Activated naive CD4-positive, alpha-beta T cell treated with anti-CD3 and anti-CD28 coated beads, Interleukin-2, amount 50 U/mL, for 72 hours (primary cell): Measurements from ENCODE around the gene FNBP1L. TPM values are rescaled to one million over a fixed set of nuclear protein-coding genes. Genes with fewer than 3 reads are reported as not detected.
"Not testable (repeated sequence)": the region's sequence is repeated elsewhere in the genome, so short reads cannot be mapped to it uniquely, and the experiment has no call there.

Experiments
- ATAC-seq, 2 donors: fragments of 150-1000 bp; cut with Tn5 transposase; 2 replicates each; pipeline ENCODE4 v1.10.0; 2021; ENCODE audit warnings: mild to moderate bottlenecking in 2 of 2, moderate library complexity in 2 of 2
- DNase-seq, 2 donors: peaks; one replicate each; pipeline ENCODE4 v3.0.0; 2021 to 2022; ENCODE audit warnings: low spot score in 2 of 2
- H3K27ac Mint-ChIP-seq, 2 donors: one replicate each; pipeline ENCODE4 v1.8.0; 2022; ENCODE audit warnings: mild to moderate bottlenecking in 2 of 2, mixed read lengths in 2 of 2
- H3K36me3 Mint-ChIP-seq, 2 donors: one replicate each; pipeline ENCODE4 v1.8.0; 2022; ENCODE audit warnings: mixed read lengths in 2 of 2
- H3K9me3 Mint-ChIP-seq, 2 donors: one replicate each; pipeline ENCODE4 v1.8.0; 2022; ENCODE audit warnings: mixed read lengths in 2 of 2
- total RNA-seq, 2 donors: library from RNA; stranded (reverse); gene quantifications; one replicate each; pipeline ENCODE4 v1.2.3, GENCODE V29; 2022

The FNBP1L gene
- total RNA-seq, 2 donors from 2014 or later: 0.36 to 0.86 TPM

DNA sequence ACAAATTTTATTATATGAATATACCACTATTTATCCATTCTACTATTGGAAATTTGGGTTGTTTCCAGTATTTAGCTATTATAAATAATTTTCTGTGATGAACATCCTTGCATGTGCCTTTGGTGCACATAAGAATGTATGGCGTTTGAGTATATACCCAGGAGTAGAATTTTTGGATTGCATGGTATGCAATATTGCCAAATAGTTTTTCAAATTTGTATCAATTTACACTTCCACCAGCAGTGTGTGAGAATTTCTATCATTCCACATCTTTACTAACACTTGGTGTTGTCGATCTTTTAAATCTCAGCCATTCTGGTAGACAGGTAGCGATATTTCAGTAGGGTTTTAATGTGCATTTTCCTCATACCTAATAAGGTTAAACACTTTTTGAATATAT lies 9.2 kb upstream of the FNBP1L start:
- no peaks in the 10 kb centered on the region for H3K36me3 Mint-ChIP-seq
- no peak overlapping the region for H3K27ac Mint-ChIP-seq
- DNase-seq (no peak), ATAC-seq (no peak)
- no peaks in the 10 kb centered on the region for H3K9me3 Mint-ChIP-seq

DNA sequence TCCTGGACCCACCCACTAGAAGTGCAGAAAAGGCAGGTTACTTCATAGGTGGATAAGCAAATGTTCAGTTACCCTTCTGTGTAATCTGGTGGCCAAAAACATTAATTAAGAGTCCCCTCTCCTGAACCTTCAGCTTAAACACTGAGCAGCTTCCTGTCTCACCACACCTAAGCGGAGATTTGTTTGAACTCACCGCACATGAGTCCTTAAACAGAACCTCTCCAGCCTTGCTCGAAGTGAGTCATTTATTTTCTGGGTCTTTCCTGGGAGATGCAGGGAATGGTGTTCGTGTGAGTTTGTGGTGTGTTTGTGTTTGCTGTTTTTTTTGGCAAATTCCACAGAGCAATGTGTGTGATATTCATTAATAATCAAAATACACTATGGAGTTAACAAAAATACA lies 7.6 kb upstream of the FNBP1L start:
- ATAC-seq: no peak
- H3K36me3 Mint-ChIP-seq: no peaks in the 10 kb centered on the region
- DNase-seq: no peak
- no peak overlapping the region for H3K27ac Mint-ChIP-seq
- no peaks in the 10 kb centered on the region for H3K9me3 Mint-ChIP-seq

DNA sequence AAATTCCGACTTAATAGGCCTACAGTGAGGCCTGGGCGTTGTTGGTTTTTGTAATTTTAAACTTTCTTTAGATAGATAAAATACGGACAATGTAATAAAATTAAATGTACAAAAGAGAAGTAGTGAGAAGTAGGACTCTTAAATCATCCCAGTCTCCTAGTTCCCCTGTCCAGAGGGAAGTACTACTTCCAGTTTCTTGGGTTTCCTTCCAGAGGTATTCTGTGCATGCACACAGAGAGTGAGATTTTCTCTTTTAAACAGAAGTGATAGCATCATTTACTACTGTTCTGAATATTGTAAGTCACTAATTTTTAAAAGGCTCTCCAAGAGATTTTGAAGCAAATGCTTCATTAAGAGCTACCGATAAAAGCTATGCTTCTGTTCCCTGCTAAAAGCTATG lies 7.2 kb upstream of the FNBP1L start:
- H3K9me3 Mint-ChIP-seq: no peaks in the 10 kb centered on the region
- DNase-seq (no peak), ATAC-seq (no peak)
- no peak overlapping the region for H3K27ac Mint-ChIP-seq
- H3K36me3 Mint-ChIP-seq: no peaks in the 10 kb centered on the region

DNA sequence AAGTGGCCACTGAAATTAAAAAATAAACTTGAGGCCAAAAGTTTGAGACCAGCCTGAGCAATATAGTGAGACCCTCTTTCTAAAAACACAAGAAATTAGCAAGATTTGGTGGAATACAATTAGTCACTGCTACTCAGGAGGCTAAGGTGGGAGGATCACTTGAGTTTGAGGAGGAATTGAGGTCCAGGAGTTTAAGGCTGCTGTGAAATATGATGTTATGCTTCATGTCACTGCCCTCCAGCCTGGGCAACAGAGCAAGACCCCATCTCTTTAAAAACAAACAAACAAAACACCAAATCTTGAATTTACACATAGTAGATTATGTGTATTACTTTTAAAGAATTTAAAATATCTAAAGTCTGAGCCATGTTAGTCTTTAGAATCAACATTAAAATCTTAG lies 6.3 kb upstream of the FNBP1L start:
- no peaks in the 10 kb centered on the region for H3K9me3 Mint-ChIP-seq
- ATAC-seq (no peak), DNase-seq (no peak)
- no peaks in the 10 kb centered on the region for H3K36me3 Mint-ChIP-seq
- no peak overlapping the region for H3K27ac Mint-ChIP-seq

DNA sequence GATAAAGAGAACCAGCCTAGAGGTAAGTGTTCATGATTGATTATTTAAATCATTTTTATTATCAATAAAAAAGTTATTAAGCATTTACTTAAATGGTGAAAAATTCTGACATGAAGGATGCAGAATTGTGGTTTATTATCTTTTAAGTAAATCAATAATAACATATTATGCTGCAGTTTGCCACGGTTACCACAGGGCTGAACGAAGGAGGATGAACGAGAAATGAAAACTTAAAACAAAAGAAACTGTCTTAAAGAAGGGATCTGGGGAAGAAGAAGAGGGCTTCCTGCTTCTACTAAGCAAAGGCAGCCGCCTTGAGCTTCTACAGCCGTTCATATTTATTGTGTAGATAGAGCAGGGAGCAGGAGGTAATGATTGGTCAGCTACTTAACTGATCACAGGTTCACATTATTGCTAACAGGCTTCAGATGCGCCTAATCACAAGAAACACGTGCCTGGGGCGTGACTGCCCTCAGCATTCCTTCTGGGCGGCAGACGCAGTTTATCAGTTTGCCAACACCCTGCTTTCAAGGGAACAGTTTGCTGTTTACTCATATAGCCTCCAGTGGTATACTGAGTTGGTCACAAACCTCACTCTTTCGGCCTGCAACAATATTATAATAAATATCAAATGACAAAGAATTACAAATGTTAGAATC lies 5.8 kb upstream of the FNBP1L start:
- DNase-seq (no peak), ATAC-seq (no peak)
- H3K36me3 Mint-ChIP-seq: no peaks in the 10 kb centered on the region
- H3K27ac Mint-ChIP-seq: no peak overlapping the region
- no peaks in the 10 kb centered on the region for H3K9me3 Mint-ChIP-seq

DNA sequence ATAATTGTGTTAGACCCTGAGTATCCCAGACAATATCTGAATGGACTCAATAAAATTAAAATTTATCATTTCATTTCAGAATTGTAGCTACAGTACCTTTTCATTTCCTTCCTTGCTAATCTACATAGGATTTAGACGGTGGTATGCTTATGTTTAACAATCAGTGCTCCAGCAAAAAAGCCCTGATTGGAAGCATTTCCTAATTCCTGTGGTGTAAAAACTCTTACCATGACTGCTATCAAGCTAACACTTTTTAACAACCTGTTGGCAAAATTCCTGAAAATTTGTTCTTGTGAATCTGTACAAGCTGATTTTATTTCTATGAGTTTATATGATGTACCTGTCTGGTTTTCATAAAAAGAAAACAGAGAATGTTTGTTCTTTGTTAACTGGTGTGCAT lies 5.2 kb upstream of the FNBP1L start:
- H3K36me3 Mint-ChIP-seq: no peaks in the 10 kb centered on the region

DNA sequence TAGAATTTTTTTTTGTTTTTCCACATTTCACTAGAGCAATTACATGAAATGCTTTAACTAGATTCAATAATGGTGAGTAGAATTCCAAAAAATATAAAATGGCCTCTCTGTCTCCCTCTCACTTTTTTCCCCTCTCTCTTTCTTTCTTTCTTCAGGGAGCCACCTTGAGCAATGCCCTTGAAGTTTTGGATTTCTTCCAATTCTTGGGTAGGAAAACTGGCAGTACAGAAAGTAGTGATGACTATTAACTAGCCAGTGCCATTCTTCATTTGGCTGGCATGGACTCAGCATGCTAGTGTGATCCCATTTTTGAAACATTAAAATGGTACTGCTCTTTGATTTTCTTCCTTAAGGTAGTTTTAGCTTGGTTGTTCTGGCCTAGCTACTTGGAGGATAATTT lies 4.5 kb upstream of the FNBP1L start:
- DNase-seq (no peak), ATAC-seq (no peak)
- Mint-ChIP-seq H3K27ac (peak overlapping the region in 1 of 2 donors; percentile 37), H3K36me3 (no peaks in the 10 kb centered on the region), H3K9me3 (no peaks in the 10 kb centered on the region)

More for the DNA sequence above, 5.2 kb upstream of the FNBP1L start:
- H3K27ac Mint-ChIP-seq: no peak overlapping the region
- DNase-seq (no peak), ATAC-seq (no peak)
- no peaks in the 10 kb centered on the region for H3K9me3 Mint-ChIP-seq

DNA sequence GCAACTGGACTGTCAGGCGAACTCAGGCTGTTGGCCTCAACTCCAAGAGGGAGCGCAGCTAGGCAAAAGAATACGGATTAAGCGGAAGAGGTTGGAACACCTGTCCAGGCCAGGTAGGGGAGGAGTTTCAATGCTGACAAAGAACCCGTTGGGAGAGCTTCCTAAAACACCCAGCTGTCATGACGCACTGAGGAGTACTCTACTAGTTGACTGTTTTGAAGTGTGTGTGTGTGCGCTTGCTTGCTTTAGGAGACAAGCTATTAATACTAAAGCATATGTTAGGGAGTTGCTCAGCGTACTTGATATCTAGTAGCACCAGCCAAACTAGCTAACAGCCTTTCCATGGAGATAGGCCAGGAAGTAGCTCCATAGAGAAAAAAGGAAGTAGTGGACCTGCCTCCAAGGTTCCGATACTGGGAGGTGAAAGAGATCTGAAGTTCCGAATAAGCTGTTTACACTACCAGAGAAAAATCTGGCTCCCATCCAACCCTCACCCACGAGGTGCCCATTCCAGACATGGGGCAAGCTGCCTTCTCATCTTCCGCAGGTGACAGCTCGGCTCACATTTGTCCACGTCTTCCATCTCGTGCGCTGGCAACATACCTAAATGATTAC lies 974 bp upstream of the FNBP1L start:
- no peak overlapping the region for H3K27ac Mint-ChIP-seq
- no peak for DNase-seq
- no peaks in the 10 kb centered on the region for H3K9me3 Mint-ChIP-seq
- ATAC-seq: no peak
- peaks cover 0 to 7% of the 10 kb centered on the region in 2 donors for H3K36me3 Mint-ChIP-seq

DNA sequence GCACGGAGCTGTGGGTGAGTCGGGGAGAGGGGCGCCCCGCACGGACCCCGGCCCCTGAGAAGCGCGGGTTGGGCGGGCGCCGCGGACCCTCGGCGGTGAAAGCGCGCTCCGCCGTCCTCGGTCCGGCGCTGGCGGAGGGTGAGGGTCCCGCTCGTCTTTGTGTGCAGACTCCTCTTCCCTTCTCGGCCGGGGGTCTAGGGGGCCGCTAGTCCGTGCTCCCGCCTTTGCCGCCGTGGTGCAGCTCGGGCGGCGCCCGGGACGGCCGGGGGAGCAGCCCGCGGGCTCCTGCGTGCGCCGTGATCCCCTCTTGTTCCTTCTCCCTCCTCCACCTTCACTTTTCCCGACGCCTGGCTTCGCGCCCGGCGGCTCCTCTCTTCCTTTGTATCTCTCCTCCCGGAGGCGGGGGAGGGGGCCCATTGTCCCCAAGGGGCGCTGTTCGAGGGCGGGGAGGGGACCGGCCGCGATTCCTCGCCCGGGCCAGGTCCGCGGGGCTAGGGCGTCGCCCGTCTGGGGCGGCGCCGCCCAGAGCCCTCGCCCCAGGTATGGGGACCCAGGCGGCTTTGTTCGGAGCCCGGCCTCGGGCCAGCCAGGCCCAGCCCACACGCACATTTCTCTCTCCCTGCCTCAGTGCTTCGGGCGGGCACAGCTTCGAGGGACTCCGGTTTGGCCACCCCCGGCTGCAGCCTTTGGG lies 519 bp downstream of the FNBP1L start:
- no peak overlapping the region for H3K27ac Mint-ChIP-seq
- H3K36me3 Mint-ChIP-seq: peaks cover 0 to 7% of the 10 kb centered on the region in 2 donors
- DNase-seq (peak in 1 of 2 donors; percentile 16), ATAC-seq (peak; percentile 63 to 64)
- H3K9me3 Mint-ChIP-seq: no peaks in the 10 kb centered on the region

DNA sequence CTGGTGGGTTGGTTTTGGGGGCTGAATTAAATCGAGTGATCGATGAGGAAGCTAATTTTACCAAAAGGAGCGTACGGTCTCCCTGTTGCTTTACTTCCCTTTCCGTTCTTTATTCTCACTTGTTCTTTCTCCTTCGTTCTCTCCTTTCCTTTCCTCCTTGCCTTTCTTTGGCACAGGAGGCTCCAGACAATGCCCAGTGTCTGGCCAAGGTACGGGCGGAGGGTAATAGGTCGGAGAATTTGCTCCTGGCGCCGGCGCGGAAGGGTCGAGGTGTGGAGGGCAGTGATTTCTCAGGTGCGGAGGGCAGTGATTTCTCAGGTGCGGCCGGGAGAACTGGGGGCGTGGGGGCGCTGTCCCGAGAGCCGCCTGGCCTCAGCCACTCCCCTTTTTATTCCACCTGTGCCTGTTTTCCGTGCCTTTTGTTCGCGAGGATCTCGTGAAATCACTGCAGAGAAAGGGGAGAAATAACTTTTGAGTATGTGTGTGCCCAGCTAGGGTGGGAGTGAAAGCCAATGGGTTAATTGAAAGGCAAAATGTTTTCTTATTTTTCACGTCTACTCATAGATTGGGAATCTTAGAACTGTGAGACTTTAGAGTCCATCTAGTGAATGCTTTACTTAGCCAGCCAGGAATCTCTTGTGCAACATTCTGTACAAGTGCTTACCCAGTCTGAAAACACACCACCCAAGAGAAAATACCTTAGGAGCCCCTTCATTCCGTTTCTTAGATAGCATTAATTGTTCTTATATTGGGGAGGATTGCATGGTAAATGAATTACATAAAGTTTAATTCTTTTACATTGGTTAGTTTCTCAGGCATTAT lies 1.3 kb downstream of the FNBP1L start:
- ATAC-seq (no peak), DNase-seq (no peak)
- no peak overlapping the region for H3K27ac Mint-ChIP-seq
- peaks cover 0 to 7% of the 10 kb centered on the region in 2 donors for H3K36me3 Mint-ChIP-seq
- no peaks in the 10 kb centered on the region for H3K9me3 Mint-ChIP-seq

DNA sequence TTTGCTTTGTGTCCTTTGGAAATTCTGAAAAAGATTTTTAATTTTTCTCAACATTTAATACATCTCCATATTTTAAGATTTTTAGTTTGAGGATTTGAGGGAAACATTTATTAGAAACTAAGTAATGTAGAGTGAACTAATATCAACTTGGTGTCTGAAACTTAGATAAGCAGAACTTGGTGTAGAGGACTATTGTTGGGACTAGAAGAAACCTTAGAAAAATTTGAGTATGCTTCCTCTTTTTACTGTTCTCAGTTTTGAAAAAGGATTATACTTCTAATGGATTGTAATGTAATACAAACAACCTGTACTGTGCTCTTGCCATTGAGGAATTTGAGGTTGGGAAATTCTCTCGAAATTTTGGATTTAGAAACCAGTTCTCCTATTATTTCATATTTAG lies 2.4 kb downstream of the FNBP1L start:
- no peak overlapping the region for H3K27ac Mint-ChIP-seq
- ATAC-seq: no peak

DNA sequence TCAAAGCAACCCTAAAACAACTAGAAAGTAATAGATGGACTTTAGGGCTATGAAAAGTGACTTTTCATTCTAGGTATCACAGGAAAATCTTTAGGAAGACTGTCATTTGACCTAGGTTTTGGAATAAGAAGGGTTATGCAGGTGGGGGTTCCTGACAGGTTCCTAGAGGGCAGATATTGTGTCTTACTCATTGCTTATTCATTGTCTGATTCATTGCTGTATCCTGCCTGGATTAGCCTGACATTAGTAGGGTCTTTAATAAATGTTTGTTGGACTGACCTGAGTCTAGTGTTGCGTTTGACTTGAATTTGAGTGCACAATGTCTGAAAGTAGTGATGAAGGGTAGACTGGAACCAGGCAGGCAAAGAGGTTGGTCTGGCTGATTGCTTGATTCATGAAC lies 6.0 kb downstream of the FNBP1L start:
- DNase-seq (no peak), ATAC-seq (no peak)
- Mint-ChIP-seq H3K9me3 (no peaks in the 10 kb centered on the region), H3K36me3 (peaks cover 0 to 3% of the 10 kb centered on the region in 2 donors), H3K27ac (no peak overlapping the region)

More for the DNA sequence above, 2.4 kb downstream of the FNBP1L start:
- Mint-ChIP-seq H3K36me3 (peaks cover 0 to 7% of the 10 kb centered on the region in 2 donors), H3K9me3 (no peaks in the 10 kb centered on the region)
- no peak for DNase-seq

DNA sequence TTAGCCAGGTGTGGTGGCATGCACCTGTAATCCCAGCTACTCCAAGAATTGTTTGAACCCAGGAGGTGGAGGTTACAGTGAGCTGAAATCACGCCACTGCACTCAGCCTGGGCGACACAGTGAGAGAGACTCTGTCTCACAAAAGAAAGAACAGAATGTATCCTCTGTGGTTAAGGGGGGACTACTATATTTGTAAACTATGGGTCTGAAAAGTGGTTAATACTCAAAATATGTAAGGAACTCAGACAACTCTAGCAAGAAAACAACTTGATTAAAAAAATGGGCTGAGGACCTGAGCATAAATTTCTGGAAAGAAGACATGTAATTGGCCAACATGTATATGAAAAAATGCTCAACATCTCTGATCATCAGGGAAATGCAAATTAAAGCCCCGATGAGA lies 11.2 kb downstream of the FNBP1L start:
- Mint-ChIP-seq H3K9me3 (no peaks in the 10 kb centered on the region), H3K36me3 (no peaks in the 10 kb centered on the region), H3K27ac (no peak overlapping the region)
- DNase-seq (no peak), ATAC-seq (no peak)

DNA sequence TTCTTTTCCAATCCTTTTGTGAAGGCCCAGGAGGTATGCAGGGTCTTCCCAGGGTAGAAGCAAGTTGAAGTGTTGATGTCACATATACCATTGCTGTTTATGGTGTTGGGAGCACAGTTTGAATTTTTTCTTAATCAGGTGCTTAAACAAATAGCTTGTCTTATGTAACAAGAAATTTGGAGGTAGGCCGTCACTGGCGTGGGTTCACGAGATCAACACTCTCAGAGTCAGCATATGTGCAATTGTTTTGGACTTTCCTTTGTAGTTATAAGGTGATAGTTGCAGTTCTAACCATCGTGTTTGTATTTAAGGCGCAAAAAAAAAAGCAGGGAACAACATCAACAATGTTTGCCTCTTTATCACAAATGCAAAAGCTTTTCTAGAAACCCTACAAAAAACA lies 13.3 kb downstream of the FNBP1L start:
- no peak for ATAC-seq
- peaks cover 5 to 7% of the 10 kb centered on the region in 2 donors for H3K9me3 Mint-ChIP-seq

DNA sequence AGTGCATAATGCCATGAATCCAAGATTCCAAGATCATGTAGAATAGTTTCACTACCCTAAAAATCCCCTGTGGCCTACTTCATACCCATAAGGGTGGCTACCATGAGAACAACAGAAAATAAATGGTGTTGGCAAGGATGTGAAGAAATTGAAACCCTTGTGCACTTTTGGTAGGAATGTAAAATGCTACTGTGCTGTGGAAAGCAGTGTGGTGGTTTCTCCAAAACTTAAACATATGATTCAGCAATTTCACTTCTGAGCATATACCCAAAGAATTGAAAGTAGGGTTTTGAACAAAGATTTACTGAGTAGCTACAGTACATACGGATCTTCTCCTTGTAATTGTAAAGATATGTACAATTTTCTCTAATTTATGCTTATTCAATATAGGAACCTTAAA lies 16.0 kb downstream of the FNBP1L start:
- Mint-ChIP-seq H3K36me3 (peaks cover 0 to 5% of the 10 kb centered on the region in 2 donors), H3K27ac (no peak overlapping the region), H3K9me3 (peaks cover 5 to 7% of the 10 kb centered on the region in 2 donors)
- ATAC-seq: no peak
- DNase-seq: no peak

More for the DNA sequence above, 13.3 kb downstream of the FNBP1L start:
- Mint-ChIP-seq H3K36me3 (peaks cover 0 to 5% of the 10 kb centered on the region in 2 donors), H3K27ac (no peak overlapping the region)
- no peak for DNase-seq

DNA sequence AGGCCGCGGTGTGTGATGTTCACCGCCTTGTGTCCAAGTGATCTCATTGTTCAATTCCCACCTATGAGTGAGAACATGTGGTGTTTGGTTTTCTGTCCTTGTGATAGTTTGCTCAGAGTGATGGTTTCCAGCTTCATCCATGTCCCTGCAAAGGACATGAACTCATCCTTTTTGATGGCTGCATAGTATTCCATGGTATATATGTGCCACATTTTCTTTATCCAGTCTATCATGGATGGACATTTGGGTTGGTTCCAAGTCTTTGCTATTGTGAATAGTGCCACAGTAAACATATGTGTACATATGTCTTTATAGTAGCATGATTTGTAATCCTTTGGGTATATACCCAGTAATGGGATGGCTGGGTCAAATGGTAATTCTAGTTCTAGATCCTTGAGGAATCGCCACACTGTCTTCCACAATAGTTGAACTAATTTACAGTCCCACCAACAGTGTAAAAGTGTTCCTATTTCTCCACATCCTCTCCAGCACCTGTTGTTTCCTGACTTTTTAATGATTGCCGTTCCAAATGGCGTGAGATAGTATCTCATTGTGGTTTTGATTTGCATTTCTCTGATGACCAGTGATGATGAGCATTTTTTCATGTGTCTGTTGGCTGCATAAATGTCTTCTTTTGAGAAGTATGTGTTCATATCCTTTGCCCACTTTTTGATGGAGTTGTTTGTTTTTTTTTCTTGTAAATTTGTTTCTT lies 17.6 kb downstream of the FNBP1L start:
- ATAC-seq, H3K27ac Mint-ChIP-seq: not testable (repeated sequence)

More for the DNA sequence above, 17.6 kb downstream of the FNBP1L start:
- H3K36me3 Mint-ChIP-seq, DNase-seq, H3K9me3 Mint-ChIP-seq: not testable (repeated sequence)
